Aorta (tissue), 5 donors: ENCODE data around the gene PPP1R3D. TPM values are rescaled to one million over a fixed set of nuclear protein-coding genes. Genes with fewer than 3 reads are reported as not detected.
"Not testable (repeated sequence)": the region's sequence is repeated elsewhere in the genome, so short reads cannot be mapped to it uniquely, and the experiment has no call there.

ENCODE experiments used
- ATAC-seq: fragments of 200-7000 bp; cut with Tn5 transposase; one replicate; pipeline ENCODE4 v1.9.1; 2022; ENCODE audit warnings: moderate library complexity; ENCODE audit not compliant: low FRiP score
- DNase-seq, 2 donors: peaks; one replicate each; pipeline ENCODE4 v3.0.0-alpha.2; 2020
- H3K27ac ChIP-seq, 2 donors: one replicate each; pipeline ENCODE4 v1.5.1; 2013; ENCODE audit warnings: low read length in 2 of 2, mild to moderate bottlenecking in 2 of 2, moderate library complexity in 2 of 2, control low read depth in 1 of 2, inconsistent platforms in 1 of 2, low read depth in 1 of 2
- H3K27me3 ChIP-seq, 2 donors: one replicate each; pipeline ENCODE4 v1.6.1; 2013; ENCODE audit warnings: control low read depth in 1 of 2, low read length in 1 of 2, mild to moderate bottlenecking in 1 of 2, moderate library complexity in 1 of 2; ENCODE audit not compliant: insufficient read depth in 2 of 2, control insufficient read depth in 1 of 2
- H3K36me3 ChIP-seq, 2 donors: one replicate each; pipeline ENCODE4 v1.6.1; 2013; ENCODE audit warnings: control low read depth in 1 of 2, low read length in 1 of 2, mild to moderate bottlenecking in 1 of 2; ENCODE audit not compliant: insufficient read depth in 2 of 2, control insufficient read depth in 1 of 2
- H3K4me1 ChIP-seq, 2 donors: one replicate each; pipeline ENCODE4 v1.6.1; 2013; ENCODE audit warnings: low read length in 2 of 2, control low read depth in 1 of 2, mild to moderate bottlenecking in 1 of 2, moderate library complexity in 1 of 2; ENCODE audit not compliant: insufficient read depth in 2 of 2, control insufficient read depth in 1 of 2
- H3K4me3 ChIP-seq, 2 donors: one replicate each; pipeline ENCODE4 v1.5.1; 2013; ENCODE audit warnings: low read length in 2 of 2, control low read depth in 1 of 2, mild to moderate bottlenecking in 1 of 2
- H3K9me3 ChIP-seq: one replicate; pipeline ENCODE4 v1.6.1; 2013; ENCODE audit warnings: mild to moderate bottlenecking, low read length; ENCODE audit not compliant: control insufficient read depth
- WGBS, 2 donors: extraction: QIAGEN DNeasy Blood & Tissue Kit; methylation state at CpG; one replicate each; pipeline ENCODE4 v1.1.7; 2013; 5-methylcytosine and 5-hydroxymethylcytosine counted together
- intact Hi-C, 2 donors: fragments of 100-400 bp; cut with DNase I; formaldehyde crosslinking; loops; one replicate each; pipeline versions ENCODE4 v1.14.2 to v1.15.0; 2022
- polyA plus RNA-seq, 2 donors: library from polyadenylated mRNA; stranded (reverse); fragments of 200-250 nt; gene quantifications; one replicate each; pipeline ENCODE4 v1.2.3, GENCODE V29; 2013
- total RNA-seq, 2 donors: library from RNA; stranded (reverse); fragmentation: NEBNext Ultra II Directional; extraction: Animal tissue kit (Norgen Biotek cat#: 25700); gene quantifications; one replicate each; pipeline ENCODE4 v1.2.1, GENCODE V29; 2021
- donor health status: healthy with polysubstance abuse.
- donor health status: Bipolar disorder and iron deficiency.
- donor health status: DM: no; HTN: no; CAD: no.
- donor health status: DM: no; HTN: no; CAD: no.
- donor health status: DM: yes; HTN: yes; CAD: no.

Gene PPP1R3D
- total and polyA plus RNA-seq, 4 donors = 2.5 to 8.3 (median 6.2) TPM

DNA sequence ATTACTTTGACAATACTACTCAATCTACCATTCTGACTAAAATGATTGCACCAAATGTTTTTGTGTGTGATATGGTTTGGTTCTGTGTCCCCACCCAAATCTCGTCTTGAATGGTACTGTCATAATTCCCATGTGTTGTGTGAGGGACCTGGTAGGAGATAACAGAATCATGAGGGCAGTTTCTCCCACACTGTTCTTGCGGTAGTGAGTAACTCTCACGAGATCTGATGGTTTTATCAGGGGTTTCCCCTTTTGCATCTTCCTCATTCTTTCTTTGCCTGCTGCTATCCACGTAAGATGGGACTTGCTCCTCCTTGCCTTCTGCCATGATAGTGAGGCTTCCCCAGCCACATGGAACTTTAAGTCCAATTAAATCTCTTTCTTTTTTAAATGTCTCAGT is 27.5 kb downstream of the PPP1R3D start:
- ATAC-seq = no peak
- no peak overlapping the region for H3K4me3 ChIP-seq
- no peaks in the 10 kb centered on the region for H3K4me1 ChIP-seq
- 59 to 70% methylated on average over 4 of the region's 4 CpGs for WGBS, 2 donors
- no peaks in the 10 kb centered on the region for H3K9me3 ChIP-seq
- H3K27ac ChIP-seq = no peak overlapping the region
- no peak for DNase-seq
- H3K27me3 ChIP-seq = no peaks in the 10 kb centered on the region
- H3K36me3 ChIP-seq = no peaks in the 10 kb centered on the region
- intact Hi-C loops = no loop called here

- WGBS, 2 donors = 82 to 91% methylated on average over 2 of the region's 2 CpGs
These were observed 29.1 kb downstream of the PPP1R3D start for GRCh38 chr20:59911041-59911440.

DNA sequence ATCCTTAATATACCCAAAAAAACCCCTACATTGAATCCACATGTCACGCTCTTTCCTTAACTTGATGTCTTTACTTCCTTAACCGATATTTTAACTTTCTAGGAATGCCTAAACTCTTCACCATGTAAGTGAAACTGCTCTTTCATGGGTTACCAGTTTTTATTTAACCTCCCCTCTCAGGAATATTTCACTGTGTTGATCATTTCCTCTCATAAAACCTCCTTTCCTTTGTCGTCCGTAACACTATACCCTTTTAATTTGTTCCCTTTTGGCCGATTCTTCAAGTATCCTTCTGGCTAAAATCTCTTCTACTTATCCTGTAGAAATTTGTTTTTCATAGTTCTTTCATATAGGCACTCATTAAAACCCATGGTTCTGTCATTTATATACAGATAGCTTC is 31.2 kb downstream of the PPP1R3D start:
- ATAC-seq = no peak
- no peak for DNase-seq
- Histone ChIP-seq H3K4me1 (no peaks in the 10 kb centered on the region), H3K9me3 (no peaks in the 10 kb centered on the region), H3K36me3 (no peaks in the 10 kb centered on the region), H3K4me3 (no peak overlapping the region), H3K27me3 (no peaks in the 10 kb centered on the region), H3K27ac (no peak overlapping the region)
- 87 to 88% methylated on average over 5 of the region's 5 CpGs for WGBS, 2 donors
- intact Hi-C loops = no loop called here

More at GRCh38 chr20:59911041-59911440, 29.1 kb downstream of the PPP1R3D start:
- no peaks in the 10 kb centered on the region for H3K27me3 ChIP-seq
- no peak overlapping the region for H3K4me3 ChIP-seq
- no peak for ATAC-seq
- no peaks in the 10 kb centered on the region for H3K36me3 ChIP-seq
- intact Hi-C loops = no loop called here
- no peak overlapping the region for H3K27ac ChIP-seq
- H3K4me1 ChIP-seq = no peaks in the 10 kb centered on the region
- H3K9me3 ChIP-seq = no peaks in the 10 kb centered on the region
- no peak for DNase-seq

GRCh38 chr20:59903621-59904020 is 36.5 kb downstream of the PPP1R3D start:
- no peak overlapping the region for H3K27ac ChIP-seq
- H3K4me1 ChIP-seq = no peaks in the 10 kb centered on the region
- H3K9me3 ChIP-seq = no peaks in the 10 kb centered on the region
- ATAC-seq = no peak
- DNase-seq = no peak
- 98 to 100% methylated on average over 1 of the region's 1 CpG for WGBS, 2 donors
- intact Hi-C loops = no loop called here
- H3K4me3 ChIP-seq = no peak overlapping the region
- no peaks in the 10 kb centered on the region for H3K27me3 ChIP-seq
- no peaks in the 10 kb centered on the region for H3K36me3 ChIP-seq

DNA sequence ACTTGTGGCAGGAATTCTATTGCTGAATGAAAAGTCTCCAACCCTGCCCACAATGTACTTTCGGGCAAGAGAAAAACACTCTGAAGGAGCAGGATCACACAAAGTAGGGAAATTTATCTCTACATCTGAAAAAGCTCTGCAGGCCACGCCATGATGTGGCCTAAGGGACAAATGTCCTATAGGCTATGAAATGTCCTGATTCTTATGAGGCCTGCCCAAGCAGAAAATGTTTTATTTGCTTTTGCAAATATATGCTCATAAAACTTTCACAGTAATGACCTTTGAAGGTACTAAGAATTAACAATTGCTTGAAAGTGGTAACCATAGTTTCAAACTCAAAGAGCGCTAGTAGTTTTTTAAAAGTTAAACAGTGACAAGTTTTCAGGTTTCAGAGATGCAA is 37.6 kb downstream of the PPP1R3D start:
- Histone ChIP-seq H3K4me1 (no peaks in the 10 kb centered on the region), H3K4me3 (no peak overlapping the region), H3K27me3 (no peaks in the 10 kb centered on the region), H3K9me3 (no peaks in the 10 kb centered on the region), H3K27ac (no peak overlapping the region), H3K36me3 (no peaks in the 10 kb centered on the region)
- WGBS, 2 donors = 94% methylated on average over 3 of the region's 3 CpGs
- intact Hi-C loops = no loop called here
- no peak for ATAC-seq
- DNase-seq = no peak

DNA sequence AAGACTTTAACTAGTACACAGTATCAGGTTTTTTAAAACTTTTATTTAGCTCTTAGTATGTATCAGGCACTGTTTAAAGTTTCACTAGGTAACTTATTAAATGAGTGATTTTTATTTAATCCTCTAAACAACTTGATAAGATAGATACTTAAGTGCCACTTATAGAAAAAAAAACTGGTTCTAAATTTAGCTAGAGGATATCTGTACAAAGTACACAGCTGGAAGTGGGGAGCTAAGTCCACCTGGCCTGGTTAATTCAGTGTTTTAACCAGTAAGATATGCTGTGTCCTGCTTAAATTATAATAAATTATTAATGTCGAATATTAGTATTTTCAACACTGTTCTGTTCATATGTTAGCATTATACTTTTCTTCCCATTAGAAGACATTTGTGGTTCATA is 44.2 kb downstream of the PPP1R3D start:
- intact Hi-C loops = no loop called here
- no peak overlapping the region for H3K27ac ChIP-seq
- no peaks in the 10 kb centered on the region for H3K27me3 ChIP-seq
- H3K4me3 ChIP-seq = no peak overlapping the region
- H3K36me3 ChIP-seq = no peaks in the 10 kb centered on the region
- DNase-seq (no peak), ATAC-seq (no peak)
- H3K4me1 ChIP-seq = no peaks in the 10 kb centered on the region
- H3K9me3 ChIP-seq = no peaks in the 10 kb centered on the region
- 91 to 97% methylated on average over 1 of the region's 1 CpG for WGBS, 2 donors

DNA sequence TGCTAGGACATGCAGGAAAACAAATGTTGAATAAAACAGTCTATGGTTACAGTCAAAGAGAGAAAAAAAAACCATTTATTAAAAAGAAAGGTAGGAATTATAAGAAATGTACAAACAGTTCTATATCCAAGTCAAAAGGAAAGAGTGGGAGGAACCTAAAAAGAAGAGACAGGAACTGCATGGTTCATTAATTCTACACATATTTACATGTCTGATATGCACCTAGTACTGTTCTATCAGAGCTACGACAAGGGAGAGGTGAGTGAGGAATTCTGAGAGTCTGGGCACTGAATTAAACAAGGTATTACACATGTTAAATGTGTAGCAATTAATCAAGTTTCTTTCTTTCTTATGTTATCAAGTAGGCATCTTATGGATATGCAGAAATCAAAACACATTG is 48.5 kb downstream of the PPP1R3D start:
- Histone ChIP-seq H3K27me3 (no peaks in the 10 kb centered on the region), H3K36me3 (no peaks in the 10 kb centered on the region), H3K9me3 (no peaks in the 10 kb centered on the region), H3K27ac (no peak overlapping the region), H3K4me1 (no peaks in the 10 kb centered on the region), H3K4me3 (no peak overlapping the region)
- 73 to 81% methylated on average over 1 of the region's 1 CpG for WGBS, 2 donors
- DNase-seq (no peak), ATAC-seq (no peak)
- intact Hi-C loops = no loop called here

DNA sequence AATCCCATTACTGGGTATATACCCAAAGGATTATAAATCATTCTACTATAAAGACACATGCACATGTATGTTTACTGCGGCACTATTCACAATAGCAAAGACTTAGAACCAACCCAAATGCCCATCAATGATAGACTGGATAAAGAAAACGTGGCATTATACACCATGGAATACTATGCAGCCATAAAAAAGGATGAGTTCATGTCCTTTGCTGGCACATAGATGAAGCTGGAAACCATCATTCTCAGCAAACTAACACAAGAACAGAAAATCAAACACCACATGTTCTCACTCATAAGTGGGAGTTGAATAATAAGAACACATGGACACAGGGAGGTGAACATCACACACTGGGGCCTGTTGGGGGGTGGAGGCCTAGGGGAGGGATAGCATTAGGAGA is 50.1 kb downstream of the PPP1R3D start:
- H3K36me3 ChIP-seq, intact Hi-C loops, H3K27ac ChIP-seq, H3K9me3 ChIP-seq, H3K4me3 ChIP-seq, ATAC-seq, H3K27me3 ChIP-seq, H3K4me1 ChIP-seq, DNase-seq: not testable (repeated sequence)
- 82 to 89% methylated on average over 2 of the region's 2 CpGs for WGBS, 2 donors

- no peak overlapping the region for H3K27ac ChIP-seq
- H3K27me3 ChIP-seq = no peaks in the 10 kb centered on the region
- ATAC-seq (no peak), DNase-seq (no peak)
- 96 to 99% methylated on average over 1 of the region's 1 CpG for WGBS, 2 donors
- H3K4me1 ChIP-seq = no peaks in the 10 kb centered on the region
- intact Hi-C loops = no loop called here
- no peak overlapping the region for H3K4me3 ChIP-seq
- H3K36me3 ChIP-seq = no peaks in the 10 kb centered on the region
- no peaks in the 10 kb centered on the region for H3K9me3 ChIP-seq
These were observed 52.1 kb downstream of the PPP1R3D start for GRCh38 chr20:59888050-59888449.
